A549 (cell line): ENCODE results near the gene UNC5C. TPM values are rescaled to one million over a fixed set of nuclear protein-coding genes. Genes with fewer than 3 reads are reported as not detected.

Experiments
- ATAC-seq, 2 experiments: fragments of 200-7000 bp in 1 of 2; fragments of >200 bp in 1 of 2; cut with Nextera tagmentation in 1 of 2; cut with Tn5 transposase in 1 of 2; 3 replicates each; pipeline versions ENCODE4 v1.8.0 to v1.9.1; 2018 to 2020; ENCODE audit warnings: mild to moderate bottlenecking in 1 of 2, moderate library complexity in 1 of 2
- CTCF ChIA-PET: fragments of 300-600 bp; sonication (Branson Sonifier 250); formaldehyde crosslinking; extraction: SDS; loops from one replicate; lab custom pipeline; 2021; ENCODE audit warnings: antibody characterized with exemption, inconsistent platforms; lab: Yijun Ruan, JAX
- POLR2A ChIA-PET: fragments of 350-600 bp; formaldehyde crosslinking; extraction: SDS; loops from one replicate; lab custom pipeline; 2021; ENCODE audit warnings: antibody characterized with exemption, inconsistent platforms; lab: Yijun Ruan, JAX
- DNase-seq, 2 experiments: peaks; one replicate each; pipeline versions ENCODE4 v3.0.0 to v3.0.0-alpha.2; 2011 to 2016; ENCODE audit warnings: low read depth in 1 of 2, low spot score in 1 of 2
- FAIRE-seq: peaks from 2 replicates; lab custom pipeline; 2011; peaks lifted over from hg19 to GRCh38; lab: Jason Lieb, UNC
- H3K27ac ChIP-seq, 2 experiments: fragments of >200 bp; sonication (Bioruptor Twin); formaldehyde crosslinking; 3 replicates each; pipeline ENCODE4 v1.5.1; 2016 to 2017
- H3K4me1 ChIP-seq: fragments of >200 bp; sonication (Bioruptor Twin); formaldehyde crosslinking; 3 replicates; pipeline ENCODE4 v1.6.1; 2016
- H3K4me2 ChIP-seq: fragments of >200 bp; sonication (Bioruptor Twin); formaldehyde crosslinking; 3 replicates; pipeline ENCODE4 v1.6.1; 2016
- H3K4me3 ChIP-seq: fragments of >200 bp; sonication (Bioruptor Twin); formaldehyde crosslinking; 3 replicates; pipeline ENCODE4 v1.5.1; 2016
- H3K9me3 ChIP-seq: fragments of >200 bp; sonication (Bioruptor Twin); formaldehyde crosslinking; 3 replicates; pipeline ENCODE4 v1.6.1; 2016
- BHLHE40 ChIP-seq: IDR thresholded peaks from 2 replicates; pipeline ENCODE4 v1.6.1; 2012; ENCODE audit warnings: low read depth, low read length, inconsistent platforms
- CBX8 ChIP-seq: fragments of 200-600 bp; sonication (generic); IDR thresholded peaks from 2 replicates; pipeline ENCODE4 v1.6.1; 2016
- CHD2 ChIP-seq: fragments of 150-350 bp; IDR thresholded peaks from 2 replicates; pipeline ENCODE4 v1.6.1; 2014; ENCODE audit warnings: low read length; ENCODE audit not compliant: partially characterized antibody
- CHD4 ChIP-seq: fragments of 200-600 bp; sonication (generic); IDR thresholded peaks from 2 replicates; pipeline ENCODE4 v1.6.1; 2016; ENCODE audit warnings: antibody characterized with exemption, mild to moderate bottlenecking, borderline replicate concordance
- EHMT2 ChIP-seq: fragments of 200-600 bp; sonication (generic); IDR thresholded peaks from 2 replicates; pipeline ENCODE4 v1.6.1; 2016; ENCODE audit warnings: antibody characterized with exemption, low read depth, mild to moderate bottlenecking, moderate library complexity
- ESRRA ChIP-seq: fragments of 150-350 bp; IDR thresholded peaks from 2 replicates; pipeline ENCODE4 v1.6.1; 2014; ENCODE audit warnings: mild to moderate bottlenecking, low read length, borderline replicate concordance
- FOXS1 ChIP-seq: fragments of 250-450 bp; sonication (Bioruptor Pico); IDR thresholded peaks from 2 replicates; pipeline ENCODE4 v1.5.0; 2020; ENCODE audit warnings: mild to moderate bottlenecking, moderate library complexity
- HDAC2 ChIP-seq: fragments of 200-600 bp; sonication (generic); IDR thresholded peaks from 2 replicates; pipeline ENCODE4 v1.6.1; 2016
- HEYL ChIP-seq: fragments of 250-450 bp; sonication (Bioruptor Pico); IDR thresholded peaks from 2 replicates; pipeline ENCODE4 v1.8.0; 2021; ENCODE audit warnings: mild to moderate bottlenecking, moderate library complexity
- HOXB5 ChIP-seq: fragments of 250-450 bp; sonication (Bioruptor Pico); IDR thresholded peaks from 2 replicates; pipeline ENCODE4 v1.5.0; 2020; ENCODE audit warnings: mild to moderate bottlenecking, moderate library complexity
- JUN ChIP-seq, 2 experiments: fragments of >200 bp; sonication (Bioruptor Twin); formaldehyde crosslinking; IDR thresholded peaks; 2 replicates in 1 of 2; 3 replicates in 1 of 2; pipeline ENCODE4 v1.6.1; 2016 to 2017
- KDM1A ChIP-seq: fragments of 200-600 bp; sonication (generic); IDR thresholded peaks from 2 replicates; pipeline ENCODE4 v1.6.1; 2016; ENCODE audit warnings: low read depth, mild to moderate bottlenecking
- MAZ ChIP-seq: fragments of 150-350 bp; IDR thresholded peaks from 2 replicates; pipeline ENCODE4 v1.6.1; 2014; ENCODE audit warnings: antibody characterized with exemption, low read depth, low read length, borderline replicate concordance
- MYC ChIP-seq: IDR thresholded peaks from 2 replicates; pipeline ENCODE4 v1.6.1; 2012; ENCODE audit warnings: mild to moderate bottlenecking, inconsistent platforms, low read length, improper control_type of control experiment, borderline replicate concordance
- NFE2L2 ChIP-seq: fragments of 150-350 bp; conservative IDR thresholded peaks from 2 replicates; pipeline ENCODE4 v1.6.1; 2014; ENCODE audit warnings: low read length
- NR3C1 ChIP-seq: fragments of >200 bp; sonication (Bioruptor Twin); formaldehyde crosslinking; IDR thresholded peaks from 3 replicates; pipeline ENCODE4 v1.6.1; 2017
- POLR2AphosphoS2 ChIP-seq: conservative IDR thresholded peaks from 2 replicates; pipeline ENCODE4 v1.6.1; 2012; ENCODE audit warnings: low read length, improper control_type of control experiment, inconsistent platforms
- RCOR1 ChIP-seq: fragments of 150-350 bp; IDR thresholded peaks from 2 replicates; pipeline ENCODE4 v1.6.1; 2014; ENCODE audit warnings: antibody characterized with exemption, low read length, low read depth
- ZFP36 ChIP-seq: fragments of 450-650 bp; IDR thresholded peaks from 2 replicates; pipeline ENCODE4 v1.6.1; 2014; ENCODE audit warnings: borderline replicate concordance; ENCODE audit not compliant: partially characterized antibody
- ZNF302 ChIP-seq: fragments of 250-450 bp; sonication (Bioruptor Pico); IDR thresholded peaks from 2 replicates; pipeline ENCODE4 v1.9.0; 2021; ENCODE audit warnings: inconsistent platforms, mild to moderate bottlenecking, moderate library complexity
- WGBS: methylation state at CpG from one replicate; pipeline ENCODE4 v1.1.6; 2017; ENCODE audit errors: missing lambda C conversion rate; 5-methylcytosine and 5-hydroxymethylcytosine counted together
- polyA plus RNA-seq, 4 experiments: library from polyadenylated mRNA; depleted of rRNA in 3 of 4; stranded (reverse); fragments of >200 nt; fragmentation: RNase III in 1 of 4; extraction: RNeasy Plus Mini Kit Qiagen cat#74134 plus additional on column Dnase treatment in 1 of 4; gene quantifications; 2 replicates in 3 of 4; 3 replicates in 1 of 4; pipeline ENCODE4 v1.2.3, GENCODE V29; 2011 to 2017
- TF ChIP-seq, protein P1 (sequence below): fragments of >200 bp; sonication (Bioruptor Twin); formaldehyde crosslinking; IDR thresholded peaks from 3 replicates; pipeline ENCODE4 v1.6.1; 2016
- TF ChIP-seq, protein P2 (sequence below): IDR thresholded peaks from 2 replicates; pipeline ENCODE4 v1.6.1; 2012
- TF ChIP-seq, protein P3 (sequence below): fragments of 250-450 bp; sonication (Bioruptor Pico); IDR thresholded peaks from 2 replicates; pipeline ENCODE4 v1.5.0; 2020; ENCODE audit warnings: low read depth, mild to moderate bottlenecking, moderate library complexity
- TF ChIP-seq, protein P4 (sequence below): IDR thresholded peaks from 2 replicates; pipeline ENCODE4 v1.6.1; 2012

Gene UNC5C
- polyA plus RNA-seq, 2 of the 4 experiments (the other 2 are of a cell fraction): 0.13 TPM; not detected in 1

DNA sequence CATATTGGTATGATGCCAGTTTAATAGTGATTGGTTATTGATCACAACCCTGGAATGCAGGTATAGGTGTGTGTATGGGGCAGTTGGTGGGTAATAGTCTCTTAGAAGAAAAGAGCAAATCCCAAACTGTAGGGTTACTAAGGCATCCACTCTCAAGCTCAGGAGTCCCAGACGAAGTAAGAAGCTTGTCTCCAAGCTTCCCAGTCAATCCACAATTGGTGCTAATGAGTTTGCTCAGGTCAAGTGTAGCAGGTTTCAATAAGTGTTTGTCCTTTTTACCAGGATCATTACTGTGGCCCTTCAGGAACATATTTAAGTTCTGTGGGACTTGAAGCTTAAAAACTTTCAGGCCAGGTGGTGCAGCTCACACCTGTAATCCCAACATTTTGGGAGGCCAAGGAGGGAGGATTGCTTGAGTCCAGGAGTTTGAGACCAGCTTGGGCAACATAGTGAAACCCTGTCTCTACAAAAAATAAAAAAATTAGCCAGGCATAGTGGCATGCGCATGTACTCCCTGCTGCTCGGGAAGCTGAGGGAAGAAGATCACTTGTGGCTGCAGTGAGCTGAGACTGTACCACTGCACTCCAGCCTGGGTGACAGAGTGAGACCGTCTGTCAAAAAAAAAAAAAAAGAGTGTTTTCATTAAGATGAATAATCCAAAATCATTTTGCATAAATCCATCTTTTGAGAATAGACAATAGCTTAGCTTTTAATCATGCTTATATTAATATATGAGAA, 166.8 kb downstream of the UNC5C start:
- WGBS: 74% methylated on average over 4 of the region's 4 CpGs
- no peaks in the 10 kb centered on the region for H3K4me1 ChIP-seq
- no peak for TF ChIP-seq ESRRA
- no peak for TF ChIP-seq KDM1A
- TF ChIP-seq, protein P1, sequence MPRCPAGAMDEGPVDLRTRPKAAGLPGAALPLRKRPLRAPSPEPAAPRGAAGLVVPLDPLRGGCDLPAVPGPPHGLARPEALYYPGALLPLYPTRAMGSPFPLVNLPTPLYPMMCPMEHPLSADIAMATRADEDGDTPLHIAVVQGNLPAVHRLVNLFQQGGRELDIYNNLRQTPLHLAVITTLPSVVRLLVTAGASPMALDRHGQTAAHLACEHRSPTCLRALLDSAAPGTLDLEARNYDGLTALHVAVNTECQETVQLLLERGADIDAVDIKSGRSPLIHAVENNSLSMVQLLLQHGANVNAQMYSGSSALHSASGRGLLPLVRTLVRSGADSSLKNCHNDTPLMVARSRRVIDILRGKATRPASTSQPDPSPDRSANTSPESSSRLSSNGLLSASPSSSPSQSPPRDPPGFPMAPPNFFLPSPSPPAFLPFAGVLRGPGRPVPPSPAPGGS: no peak
- no peak for TF ChIP-seq RCOR1
- TF ChIP-seq MYC: no peak
- TF ChIP-seq, protein P2, sequence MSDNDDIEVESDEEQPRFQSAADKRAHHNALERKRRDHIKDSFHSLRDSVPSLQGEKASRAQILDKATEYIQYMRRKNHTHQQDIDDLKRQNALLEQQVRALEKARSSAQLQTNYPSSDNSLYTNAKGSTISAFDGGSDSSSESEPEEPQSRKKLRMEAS: no peak
- no peak for TF ChIP-seq NR3C1
- no peak for TF ChIP-seq MAZ
- no peak for TF ChIP-seq POLR2AphosphoS2
- no peak for TF ChIP-seq CBX8
- no peak for TF ChIP-seq HOXB5 (CRISPR knock-in tag)
- TF ChIP-seq EHMT2: no peak
- ChIA-PET POLR2A (no interaction called here), CTCF (no interaction called here)
- DNase-seq (no peak), ATAC-seq (no peak), FAIRE-seq (no peak)
- H3K4me2 ChIP-seq: no peak overlapping the region
- no peak overlapping the region for H3K27ac ChIP-seq
- no peak overlapping the region for H3K4me3 ChIP-seq
- H3K9me3 ChIP-seq: no peaks in the 10 kb centered on the region

DNA sequence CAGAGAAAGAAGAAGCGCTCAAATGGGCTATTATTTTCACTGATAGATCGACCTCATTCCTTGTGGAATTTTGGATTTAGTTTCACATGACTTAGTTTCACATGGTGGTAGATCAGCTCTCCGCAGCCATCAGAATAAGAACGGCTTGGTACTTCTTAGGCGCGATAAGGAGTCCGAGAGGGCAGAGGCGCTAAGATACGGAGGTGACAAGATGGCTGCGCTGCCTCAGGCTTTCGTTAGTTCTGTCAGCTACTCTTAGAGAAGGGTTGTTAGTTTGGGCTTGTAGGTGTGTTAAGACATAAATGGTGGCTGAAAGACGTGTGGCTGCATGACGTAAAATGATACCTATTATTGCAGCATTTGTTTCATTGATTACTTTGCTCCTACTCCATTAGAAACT, 169.1 kb downstream of the UNC5C start:
- Histone ChIP-seq H3K9me3 (no peaks in the 10 kb centered on the region), H3K4me3 (no peak overlapping the region), H3K4me1 (no peaks in the 10 kb centered on the region), H3K4me2 (no peak overlapping the region), H3K27ac (no peak overlapping the region)
- ATAC-seq (no peak), DNase-seq (no peak), FAIRE-seq (no peak)
- POLR2A ChIA-PET: no interaction called here
- 88% methylated on average over 13 of the region's 13 CpGs for WGBS
- TF ChIP-seq, protein P3, sequence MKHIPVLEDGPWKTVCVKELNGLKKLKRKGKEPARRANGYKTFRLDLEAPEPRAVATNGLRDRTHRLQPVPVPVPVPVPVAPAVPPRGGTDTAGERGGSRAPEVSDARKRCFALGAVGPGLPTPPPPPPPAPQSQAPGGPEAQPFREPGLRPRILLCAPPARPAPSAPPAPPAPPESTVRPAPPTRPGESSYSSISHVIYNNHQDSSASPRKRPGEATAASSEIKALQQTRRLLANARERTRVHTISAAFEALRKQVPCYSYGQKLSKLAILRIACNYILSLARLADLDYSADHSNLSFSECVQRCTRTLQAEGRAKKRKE: no peak
- TF ChIP-seq MAZ (no peak), KDM1A (no peak), CHD2 (no peak), MYC (no peak), BHLHE40 (no peak), FOXS1 (no peak), HOXB5 (CRISPR knock-in tag) (no peak), NFE2L2 (no peak), CHD4 (no peak), ZNF302 (CRISPR knock-in tag) (no peak), HEYL (no peak), JUN (IDR thresholded peaks at IDR 0.05) (no peak), ZFP36 (no peak), CBX8 (no peak), HDAC2 (no peak)
- TF ChIP-seq, protein P4, sequence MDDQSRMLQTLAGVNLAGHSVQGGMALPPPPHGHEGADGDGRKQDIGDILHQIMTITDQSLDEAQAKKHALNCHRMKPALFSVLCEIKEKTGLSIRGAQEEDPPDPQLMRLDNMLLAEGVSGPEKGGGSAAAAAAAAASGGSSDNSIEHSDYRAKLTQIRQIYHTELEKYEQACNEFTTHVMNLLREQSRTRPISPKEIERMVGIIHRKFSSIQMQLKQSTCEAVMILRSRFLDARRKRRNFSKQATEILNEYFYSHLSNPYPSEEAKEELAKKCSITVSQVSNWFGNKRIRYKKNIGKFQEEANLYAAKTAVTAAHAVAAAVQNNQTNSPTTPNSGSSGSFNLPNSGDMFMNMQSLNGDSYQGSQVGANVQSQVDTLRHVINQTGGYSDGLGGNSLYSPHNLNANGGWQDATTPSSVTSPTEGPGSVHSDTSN: no peak
- TF ChIP-seq, protein P2: no peak
- CTCF ChIA-PET: no interaction called here
